Activated CD4-positive, alpha-beta memory T cell treated with anti-CD3 and anti-CD28 coated beads, Interleukin-2, amount 10 ng/mL, durations not matched to agents 7 days and 5 days (primary cell): ENCODE data around the gene STXBP6. TPM values are rescaled to one million over a fixed set of nuclear protein-coding genes. Genes with fewer than 3 reads are reported as not detected.

Experiments
- CTCF ChIA-PET: fragments of 350-600 bp; sonication (Branson Sonifier 250); formaldehyde crosslinking; loops from one replicate; lab custom pipeline; 2021; ENCODE audit warnings: antibody characterized with exemption, inconsistent platforms; lab: Charles Lee
- POLR2A ChIA-PET: fragments of 350-600 bp; sonication (Branson Sonifier 250); formaldehyde crosslinking; loops from one replicate; lab custom pipeline; 2021; ENCODE audit warnings: antibody characterized with exemption; lab: Charles Lee
- DNase-seq: peaks from one replicate; pipeline ENCODE4 v3.0.0-alpha.2; 2020
- H3K27ac Mint-ChIP-seq: one replicate; pipeline ENCODE4 v1.8.0; 2021; ENCODE audit warnings: mild to moderate bottlenecking, mixed read lengths
- H3K27me3 Mint-ChIP-seq: one replicate; pipeline ENCODE4 v1.8.0; 2021; ENCODE audit warnings: mixed read lengths
- H3K36me3 Mint-ChIP-seq: one replicate; pipeline ENCODE4 v1.8.0; 2021; ENCODE audit warnings: low read depth, mixed read lengths
- H3K4me1 Mint-ChIP-seq: one replicate; pipeline ENCODE4 v1.8.0; 2021; ENCODE audit warnings: mixed read lengths
- H3K4me3 Mint-ChIP-seq: one replicate; pipeline ENCODE4 v1.8.0; 2021; ENCODE audit warnings: mild to moderate bottlenecking, mixed read lengths
- H3K9me3 Mint-ChIP-seq: one replicate; pipeline ENCODE4 v1.8.0; 2021; ENCODE audit warnings: mixed read lengths
- total RNA-seq, 2 experiments: library from RNA; stranded (reverse); gene quantifications; one replicate each; pipeline ENCODE4 v1.2.3, GENCODE V29; 2021

The STXBP6 gene
- total RNA-seq, 2 experiments from 2014 or later, result not detected

DNA sequence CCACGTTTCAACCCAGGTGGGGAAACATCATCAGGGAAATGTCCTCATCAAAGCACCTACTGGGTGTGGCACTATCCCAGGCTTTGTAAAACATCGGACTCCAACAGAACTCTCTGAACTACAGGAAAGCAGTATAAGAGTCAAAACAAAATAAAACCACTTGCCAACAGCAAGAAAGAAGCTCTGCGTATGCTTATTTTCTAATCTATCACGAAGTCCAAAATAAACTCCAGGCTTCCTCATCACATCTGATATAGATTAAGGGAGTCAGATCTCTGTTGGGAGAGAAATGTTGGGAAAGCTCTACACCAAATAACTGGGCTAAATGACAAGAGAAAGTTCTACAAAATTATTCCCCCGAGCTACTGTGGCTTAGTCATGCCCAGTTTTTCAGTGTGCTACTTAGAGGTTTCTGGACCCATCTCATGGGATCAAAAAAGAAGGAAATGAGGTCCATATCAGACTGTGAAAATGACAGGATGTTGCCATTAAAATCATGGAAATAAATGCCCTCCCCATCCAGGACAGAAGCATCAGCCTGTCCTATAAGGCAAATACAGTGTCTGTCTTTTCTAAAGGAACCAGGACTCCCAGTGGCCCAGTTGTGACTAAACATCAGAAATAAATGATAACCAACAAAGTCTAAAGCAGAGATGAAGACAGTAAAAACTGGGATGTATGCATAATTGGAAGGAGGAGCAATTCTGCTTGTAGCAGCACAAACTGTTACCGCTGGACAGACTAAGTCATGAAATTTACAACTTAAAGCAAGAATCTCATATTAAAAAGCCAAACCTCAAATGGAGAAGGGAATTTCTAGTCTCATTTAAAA is 149.5 kb downstream of the STXBP6 start:
- Mint-ChIP-seq H3K27ac (no peak overlapping the region), H3K4me3 (no peak overlapping the region), H3K27me3 (peaks cover 8% of the 10 kb centered on the region), H3K4me1 (no peaks in the 10 kb centered on the region), H3K36me3 (no peaks in the 10 kb centered on the region), H3K9me3 (no peaks in the 10 kb centered on the region)
- ChIA-PET POLR2A (no interaction called here), CTCF (no interaction called here)
- no peak for DNase-seq

- Mint-ChIP-seq H3K36me3 (no peaks in the 10 kb centered on the region), H3K27ac (no peak overlapping the region), H3K4me1 (no peaks in the 10 kb centered on the region), H3K27me3 (peaks cover 3% of the 10 kb centered on the region), H3K4me3 (no peak overlapping the region), H3K9me3 (no peaks in the 10 kb centered on the region)
- POLR2A ChIA-PET, result no interaction called here
- CTCF ChIA-PET, result no interaction called here
- no peak for DNase-seq
These were observed 152.2 kb downstream of the STXBP6 start for GRCh38 chr14:24897793-24898192.

GRCh38 chr14:24895622-24896021 is 154.3 kb downstream of the STXBP6 start:
- Mint-ChIP-seq H3K36me3 (no peaks in the 10 kb centered on the region), H3K27me3 (no peaks in the 10 kb centered on the region), H3K4me1 (no peaks in the 10 kb centered on the region), H3K9me3 (no peaks in the 10 kb centered on the region), H3K4me3 (no peak overlapping the region), H3K27ac (no peak overlapping the region)
- no peak for DNase-seq
- ChIA-PET CTCF (no interaction called here), POLR2A (no interaction called here)

DNA sequence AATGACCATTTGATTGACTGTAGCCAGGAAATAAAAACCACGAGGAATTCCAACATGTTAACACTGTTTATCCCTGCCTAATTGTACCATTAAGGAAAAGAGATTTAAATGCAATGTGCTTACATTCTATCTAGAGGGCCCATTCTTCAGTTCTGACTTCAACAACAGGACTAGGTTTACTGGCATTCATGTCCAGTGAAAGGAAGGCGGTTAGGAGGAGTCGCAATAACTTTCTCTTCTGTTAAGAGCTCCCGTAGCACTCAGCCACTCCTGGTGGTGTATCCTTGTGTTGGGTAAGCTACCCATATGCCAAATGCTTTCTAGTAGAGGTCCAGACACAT is 154.7 kb downstream of the STXBP6 start:
- no peak overlapping the region for H3K4me3 Mint-ChIP-seq
- H3K9me3 Mint-ChIP-seq, result no peaks in the 10 kb centered on the region
- ChIA-PET CTCF (no interaction called here), POLR2A (no interaction called here)
- H3K36me3 Mint-ChIP-seq, result no peaks in the 10 kb centered on the region
- no peak overlapping the region for H3K27ac Mint-ChIP-seq
- H3K27me3 Mint-ChIP-seq, result no peaks in the 10 kb centered on the region
- DNase-seq, result no peak
- H3K4me1 Mint-ChIP-seq, result no peaks in the 10 kb centered on the region

GRCh38 chr14:24894583-24895242 is 155.2 kb downstream of the STXBP6 start:
- no peaks in the 10 kb centered on the region for H3K36me3 Mint-ChIP-seq
- DNase-seq, result no peak
- H3K27ac Mint-ChIP-seq, result no peak overlapping the region
- H3K4me3 Mint-ChIP-seq, result no peak overlapping the region
- no peaks in the 10 kb centered on the region for H3K27me3 Mint-ChIP-seq
- ChIA-PET CTCF (no interaction called here), POLR2A (no interaction called here)
- H3K4me1 Mint-ChIP-seq, result no peaks in the 10 kb centered on the region
- H3K9me3 Mint-ChIP-seq, result no peaks in the 10 kb centered on the region

DNA sequence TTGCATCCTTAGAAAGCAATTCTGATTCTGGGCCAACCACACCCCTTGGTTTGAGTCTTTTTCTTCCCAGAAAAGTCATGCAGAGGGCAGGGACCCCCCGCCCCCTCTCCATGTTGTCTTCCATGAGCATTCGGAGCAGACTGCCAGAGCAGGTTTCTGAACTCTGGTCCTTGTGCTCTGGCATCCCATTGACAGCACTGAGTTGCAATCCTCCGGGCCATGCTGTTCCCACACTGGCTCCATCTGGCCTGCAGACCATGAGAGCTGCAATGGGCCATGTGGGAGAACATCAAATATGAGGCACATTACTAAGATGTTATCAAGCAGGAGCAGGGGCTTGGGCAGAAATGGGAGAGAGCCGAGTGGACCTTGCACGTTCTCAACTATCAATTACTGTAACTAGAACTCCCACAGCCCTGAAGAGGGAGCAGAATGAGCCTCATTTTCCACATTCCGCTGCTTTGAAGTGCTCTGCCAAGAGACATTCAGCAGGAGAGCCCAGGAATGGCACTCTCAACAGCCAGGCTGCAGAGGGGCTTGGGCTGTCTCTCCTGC is 157.4 kb downstream of the STXBP6 start:
- Mint-ChIP-seq H3K4me1 (no peaks in the 10 kb centered on the region), H3K4me3 (no peak overlapping the region), H3K36me3 (no peaks in the 10 kb centered on the region), H3K27me3 (no peaks in the 10 kb centered on the region), H3K27ac (no peak overlapping the region), H3K9me3 (peaks cover 2% of the 10 kb centered on the region)
- CTCF ChIA-PET, result no interaction called here
- POLR2A ChIA-PET, result no interaction called here
- DNase-seq, result no peak

GRCh38 chr14:24891987-24892496 is 157.9 kb downstream of the STXBP6 start:
- ChIA-PET CTCF (no interaction called here), POLR2A (no interaction called here)
- Mint-ChIP-seq H3K4me1 (no peaks in the 10 kb centered on the region), H3K36me3 (no peaks in the 10 kb centered on the region), H3K4me3 (no peak overlapping the region), H3K27me3 (no peaks in the 10 kb centered on the region), H3K27ac (no peak overlapping the region), H3K9me3 (peaks cover 2% of the 10 kb centered on the region)
- DNase-seq, result no peak

DNA sequence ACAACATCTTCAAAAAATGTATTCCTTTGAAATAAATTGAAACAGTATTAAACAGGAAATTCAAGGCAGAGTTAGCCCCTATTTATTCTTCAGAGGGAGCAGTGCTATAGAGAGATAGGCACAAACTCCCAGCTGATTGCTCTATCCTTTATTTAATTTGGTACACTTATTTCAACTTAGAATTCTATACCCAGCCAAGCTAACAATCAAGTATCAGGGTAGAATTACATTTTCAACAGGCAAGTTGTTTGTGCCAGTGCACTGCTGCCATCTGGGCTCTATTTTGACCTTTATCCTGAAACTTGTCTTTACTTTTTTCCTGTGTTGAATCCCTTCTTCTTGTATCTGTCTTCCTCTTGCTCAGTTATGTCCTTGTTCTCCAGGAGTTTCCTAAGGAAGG is 159.2 kb downstream of the STXBP6 start:
- peaks cover 2% of the 10 kb centered on the region for H3K9me3 Mint-ChIP-seq
- no peak overlapping the region for H3K4me3 Mint-ChIP-seq
- H3K36me3 Mint-ChIP-seq, result no peaks in the 10 kb centered on the region
- DNase-seq, result no peak
- no peaks in the 10 kb centered on the region for H3K4me1 Mint-ChIP-seq
- ChIA-PET POLR2A (no interaction called here), CTCF (no interaction called here)
- no peaks in the 10 kb centered on the region for H3K27me3 Mint-ChIP-seq
- H3K27ac Mint-ChIP-seq, result no peak overlapping the region

- Mint-ChIP-seq H3K4me1 (no peaks in the 10 kb centered on the region), H3K27me3 (no peaks in the 10 kb centered on the region), H3K36me3 (no peaks in the 10 kb centered on the region), H3K27ac (no peak overlapping the region), H3K9me3 (peaks cover 2% of the 10 kb centered on the region), H3K4me3 (no peak overlapping the region)
- no peak for DNase-seq
- ChIA-PET CTCF (no interaction called here), POLR2A (no interaction called here)
These were observed 160.1 kb downstream of the STXBP6 start for GRCh38 chr14:24889843-24890242.

DNA sequence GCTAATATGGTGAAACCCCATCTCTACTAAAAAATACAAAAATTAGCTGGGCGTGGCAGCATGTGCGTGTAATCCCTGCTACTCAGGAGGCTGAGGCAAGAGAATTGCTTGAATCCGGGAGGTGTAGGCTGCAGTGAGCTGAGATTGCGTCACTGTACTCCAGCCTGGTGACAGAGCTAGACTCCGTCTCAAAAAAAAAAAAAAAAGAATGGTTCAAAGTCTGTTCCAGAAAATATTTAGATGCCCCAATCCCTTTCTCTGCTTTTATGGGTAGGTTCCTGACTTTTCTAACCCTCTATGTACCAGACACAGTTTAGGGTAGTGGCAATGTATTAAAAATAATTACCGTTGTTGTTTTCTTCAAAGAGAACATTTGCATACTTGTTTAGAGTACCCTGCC is 161.4 kb downstream of the STXBP6 start:
- Mint-ChIP-seq H3K4me1 (no peaks in the 10 kb centered on the region), H3K9me3 (peaks cover 2% of the 10 kb centered on the region), H3K27ac (no peak overlapping the region), H3K4me3 (no peak overlapping the region), H3K36me3 (no peaks in the 10 kb centered on the region), H3K27me3 (peaks cover 3% of the 10 kb centered on the region)
- POLR2A ChIA-PET, result no interaction called here
- CTCF ChIA-PET, result no interaction called here
- DNase-seq, result no peak

- no peak for DNase-seq
- ChIA-PET POLR2A (no interaction called here), CTCF (no interaction called here)
- Mint-ChIP-seq H3K27ac (no peak overlapping the region), H3K4me3 (no peak overlapping the region), H3K36me3 (no peaks in the 10 kb centered on the region), H3K27me3 (peaks cover 3% of the 10 kb centered on the region), H3K9me3 (peaks cover 2% of the 10 kb centered on the region), H3K4me1 (no peaks in the 10 kb centered on the region)
These were observed 162.2 kb downstream of the STXBP6 start for GRCh38 chr14:24887623-24888304.

- ChIA-PET CTCF (no interaction called here), POLR2A (no interaction called here)
- no peak for DNase-seq
- Mint-ChIP-seq H3K27me3 (peaks cover 3% of the 10 kb centered on the region), H3K36me3 (no peaks in the 10 kb centered on the region), H3K27ac (no peak overlapping the region), H3K4me1 (no peaks in the 10 kb centered on the region), H3K9me3 (peaks cover 2% of the 10 kb centered on the region), H3K4me3 (no peak overlapping the region)
These were observed 164.5 kb downstream of the STXBP6 start for GRCh38 chr14:24885410-24885913.

DNA sequence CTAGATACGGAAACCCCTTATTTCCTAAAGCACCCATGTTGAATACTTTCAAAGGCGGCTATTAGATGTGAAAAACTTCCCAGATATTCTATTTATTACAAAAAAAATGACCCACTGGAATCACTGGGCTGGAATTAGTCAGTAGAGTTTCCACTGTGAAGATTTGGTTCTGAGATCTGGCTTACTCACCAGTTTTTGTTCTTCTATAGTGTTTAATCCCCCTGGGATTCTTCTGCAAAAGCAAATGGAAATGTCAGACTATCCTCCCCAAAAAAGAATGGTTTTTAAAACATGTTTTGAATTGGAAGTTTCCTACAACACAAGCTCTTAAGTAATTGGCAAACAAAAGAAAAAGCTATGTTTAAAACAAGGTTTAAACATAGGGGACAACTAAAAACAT is 166.4 kb downstream of the STXBP6 start:
- no peak overlapping the region for H3K4me3 Mint-ChIP-seq
- H3K27me3 Mint-ChIP-seq, result peaks cover 8% of the 10 kb centered on the region
- H3K9me3 Mint-ChIP-seq, result peaks cover 2% of the 10 kb centered on the region
- H3K36me3 Mint-ChIP-seq, result no peaks in the 10 kb centered on the region
- no peak overlapping the region for H3K27ac Mint-ChIP-seq
- no peaks in the 10 kb centered on the region for H3K4me1 Mint-ChIP-seq
- POLR2A ChIA-PET, result no interaction called here
- no peak for DNase-seq
- CTCF ChIA-PET, result no interaction called here
